GM21423 (cell line): ENCODE results near the gene FERMT2.

Experiments used
- ATAC-seq: cut with Tn5 transposase; IDR thresholded peaks from one replicate; pipeline ENCODE4 v1.9.1; 2021; ENCODE audit warnings: mild to moderate bottlenecking, moderate library complexity; ENCODE audit not compliant: unreplicated experiment

FERMT2 gene

GRCh38 chr14:52833891-52834290 is 117.0 kb downstream of the FERMT2 start:
- no peak for ATAC-seq

- ATAC-seq, result no peak
Observed at GRCh38 chr14:52829527-52830185, 121.2 kb downstream of the FERMT2 start.

GRCh38 chr14:52827426-52827825 is 123.4 kb downstream of the FERMT2 start:
- no peak for ATAC-seq

GRCh38 chr14:52825085-52825484 is 125.8 kb downstream of the FERMT2 start:
- ATAC-seq, result no peak

- no peak for ATAC-seq
Observed at GRCh38 chr14:52824462-52824861, 126.4 kb downstream of the FERMT2 start.

- no peak for ATAC-seq
Observed at GRCh38 chr14:52821805-52822250, 129.0 kb downstream of the FERMT2 start.

- ATAC-seq, result no peak
Observed at GRCh38 chr14:52808101-52808500, 142.7 kb downstream of the FERMT2 start.
